Activated naive CD8-positive, alpha-beta T cell treated with anti-CD3 and anti-CD28 coated beads, Interleukin-2, amount 50 U/mL, for 24 hours (primary cell): Measurements from ENCODE around the gene REEP1.

Experiments used
- ATAC-seq: fragments of 150-1000 bp; cut with Tn5 transposase; one replicate; pipeline ENCODE4 v1.10.0; 2021
- DNase-seq: peaks from one replicate; pipeline ENCODE4 v3.0.0; 2021
- H3K27ac Mint-ChIP-seq: one replicate; pipeline ENCODE4 v1.8.0; 2021; ENCODE audit warnings: mild to moderate bottlenecking, mixed read lengths
- H3K27me3 Mint-ChIP-seq: one replicate; pipeline ENCODE4 v1.8.0; 2021; ENCODE audit warnings: mixed read lengths
- H3K36me3 Mint-ChIP-seq: one replicate; pipeline ENCODE4 v1.8.0; 2021; ENCODE audit warnings: low read depth, mixed read lengths
- H3K4me1 Mint-ChIP-seq: one replicate; pipeline ENCODE4 v1.8.0; 2021; ENCODE audit warnings: mixed read lengths
- H3K4me3 Mint-ChIP-seq: one replicate; pipeline ENCODE4 v1.8.0; 2021; ENCODE audit warnings: mild to moderate bottlenecking, moderate library complexity, mixed read lengths
- H3K9me3 Mint-ChIP-seq: one replicate; pipeline ENCODE4 v1.8.0; 2021; ENCODE audit warnings: mixed read lengths

Gene REEP1

GRCh38 chr2:86290596-86291327 lies 46.7 kb downstream of the REEP1 start:
- ATAC-seq (no peak), DNase-seq (no peak)
- Mint-ChIP-seq H3K27ac (no peak overlapping the region), H3K4me3 (no peak overlapping the region), H3K36me3 (no peaks in the 10 kb centered on the region), H3K9me3 (no peaks in the 10 kb centered on the region), H3K27me3 (peaks cover 23% of the 10 kb centered on the region), H3K4me1 (no peaks in the 10 kb centered on the region)

- Mint-ChIP-seq H3K27me3 (peaks cover 11% of the 10 kb centered on the region), H3K27ac (no peak overlapping the region), H3K4me1 (no peaks in the 10 kb centered on the region), H3K36me3 (no peaks in the 10 kb centered on the region), H3K9me3 (no peaks in the 10 kb centered on the region), H3K4me3 (no peak overlapping the region)
- no peak for ATAC-seq
- no peak for DNase-seq
Measured at GRCh38 chr2:86286516-86286915, 50.9 kb downstream of the REEP1 start.

DNA sequence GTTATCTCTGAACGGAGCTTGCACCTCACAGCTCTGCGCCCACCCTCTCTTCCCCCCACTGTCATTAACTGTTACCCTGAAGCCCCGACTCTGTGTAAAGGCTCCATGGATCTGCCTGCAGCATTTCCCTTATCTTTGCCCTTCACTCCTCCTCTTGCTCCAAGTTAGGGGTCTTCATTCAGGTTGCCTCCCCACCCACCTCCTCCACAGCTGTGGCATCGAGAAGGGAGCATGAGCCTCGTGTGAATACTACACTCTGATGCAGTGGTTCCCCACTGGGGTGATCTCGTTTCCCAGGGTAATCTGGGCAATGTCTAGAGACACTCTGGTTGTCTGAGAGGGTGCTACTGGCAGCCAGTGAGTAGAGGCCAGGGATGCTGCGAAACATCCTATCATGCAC lies 51.4 kb downstream of the REEP1 start:
- Mint-ChIP-seq H3K27ac (no peak overlapping the region), H3K36me3 (no peaks in the 10 kb centered on the region), H3K27me3 (peaks cover 11% of the 10 kb centered on the region), H3K4me3 (no peak overlapping the region), H3K9me3 (no peaks in the 10 kb centered on the region), H3K4me1 (no peaks in the 10 kb centered on the region)
- DNase-seq = no peak
- ATAC-seq = no peak

DNA sequence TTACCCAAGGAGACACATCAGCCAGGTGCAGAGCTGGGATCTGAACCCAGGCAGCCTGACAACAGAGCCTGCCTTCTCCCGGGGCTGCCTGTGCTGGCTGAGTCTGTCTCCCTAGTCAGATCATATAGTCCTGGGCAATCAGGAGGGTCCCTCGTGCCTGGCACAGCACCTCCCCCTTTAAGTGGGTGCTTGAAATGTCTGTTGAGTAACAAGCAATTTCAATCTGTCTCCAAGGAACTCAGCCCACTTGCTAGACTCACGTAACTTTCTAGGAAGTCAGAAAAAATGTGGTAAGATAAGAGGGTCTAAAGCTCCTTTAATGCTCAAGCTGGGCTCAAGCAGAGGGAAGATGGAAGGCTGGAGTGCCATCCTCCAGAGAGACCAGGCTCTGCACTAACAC lies 51.9 kb downstream of the REEP1 start:
- ATAC-seq = no peak
- Mint-ChIP-seq H3K4me3 (no peak overlapping the region), H3K27me3 (peaks cover 11% of the 10 kb centered on the region), H3K4me1 (no peaks in the 10 kb centered on the region), H3K27ac (no peak overlapping the region), H3K9me3 (no peaks in the 10 kb centered on the region), H3K36me3 (no peaks in the 10 kb centered on the region)
- no peak for DNase-seq

DNA sequence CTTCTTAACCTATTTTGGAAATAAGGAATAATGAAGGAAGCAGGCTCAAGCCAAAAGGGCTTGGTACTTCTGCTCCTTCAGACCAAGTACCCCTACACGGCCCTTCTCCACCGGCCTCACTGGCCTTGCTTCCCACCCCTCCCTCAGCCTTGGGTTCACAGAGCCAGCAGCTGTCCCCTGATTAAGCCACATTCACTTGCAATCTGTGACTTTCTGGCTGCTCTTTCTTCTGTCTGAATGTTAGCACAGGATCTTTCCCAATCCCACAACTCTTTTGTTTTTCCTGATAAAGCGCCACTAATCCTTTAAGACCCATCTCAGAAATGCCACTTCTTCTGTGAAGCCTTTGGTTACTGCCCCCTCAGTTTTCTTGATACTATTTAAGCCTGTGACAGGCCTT lies 52.4 kb downstream of the REEP1 start:
- no peaks in the 10 kb centered on the region for H3K4me1 Mint-ChIP-seq
- peaks cover 12% of the 10 kb centered on the region for H3K27me3 Mint-ChIP-seq
- H3K9me3 Mint-ChIP-seq = no peaks in the 10 kb centered on the region
- no peak overlapping the region for H3K27ac Mint-ChIP-seq
- ATAC-seq (no peak), DNase-seq (no peak)
- H3K36me3 Mint-ChIP-seq = no peaks in the 10 kb centered on the region
- no peak overlapping the region for H3K4me3 Mint-ChIP-seq

DNA sequence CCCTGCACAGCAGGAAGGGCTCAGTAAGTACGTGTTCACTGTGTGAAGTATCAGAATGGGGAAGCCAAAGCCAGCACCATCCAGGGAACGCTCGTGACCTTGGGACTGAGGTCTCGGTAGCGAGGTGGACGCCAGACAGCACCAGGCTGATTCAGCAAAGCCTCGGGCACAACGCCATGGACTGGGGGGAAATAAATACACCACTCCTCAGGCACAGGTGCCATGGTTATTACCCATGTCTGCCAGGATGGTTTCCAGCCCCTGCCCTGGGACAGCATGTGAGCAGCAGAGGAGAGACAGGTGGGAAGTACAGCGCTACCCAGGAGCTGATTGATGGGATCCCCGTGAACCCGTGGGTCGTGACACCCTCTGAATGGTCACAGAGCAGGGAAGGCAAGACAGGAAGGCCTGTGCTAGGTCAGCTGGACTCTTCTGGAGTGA lies 53.0 kb downstream of the REEP1 start:
- Mint-ChIP-seq H3K27me3 (peaks cover 13% of the 10 kb centered on the region), H3K27ac (no peak overlapping the region), H3K9me3 (no peaks in the 10 kb centered on the region), H3K4me1 (no peaks in the 10 kb centered on the region), H3K4me3 (no peak overlapping the region), H3K36me3 (no peaks in the 10 kb centered on the region)
- no peak for DNase-seq
- no peak for ATAC-seq

DNA sequence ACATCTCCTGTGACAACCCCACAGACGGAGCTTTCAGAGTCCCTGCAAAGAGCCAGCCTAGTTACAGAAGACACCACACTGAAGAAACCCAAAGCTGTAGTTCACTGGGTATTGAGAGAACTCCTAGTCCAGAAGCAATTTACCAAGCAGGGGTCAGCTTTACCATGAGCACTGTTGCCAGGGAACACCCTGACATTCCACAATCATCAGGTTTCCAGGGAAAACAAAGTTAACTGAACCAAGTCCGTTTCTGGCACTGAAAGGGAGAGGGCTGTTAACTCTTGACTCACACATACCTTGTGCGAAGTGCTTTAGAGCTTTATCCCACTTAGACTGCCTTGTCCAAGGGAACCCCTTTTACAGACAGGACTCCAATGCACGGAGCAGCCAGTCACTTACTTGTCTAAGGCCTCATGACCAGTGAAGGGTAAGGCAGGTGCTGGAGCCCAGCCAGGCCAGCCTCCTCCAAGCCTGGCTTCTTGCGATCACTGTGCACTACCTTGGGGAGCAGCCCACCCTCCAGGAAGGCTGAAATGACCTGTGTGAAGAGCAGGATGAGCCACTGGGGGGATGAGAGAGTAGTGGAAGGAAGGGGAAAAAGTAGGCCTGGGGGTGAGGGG lies 53.9 kb downstream of the REEP1 start:
- ATAC-seq (no peak), DNase-seq (no peak)
- H3K9me3 Mint-ChIP-seq = no peaks in the 10 kb centered on the region
- no peaks in the 10 kb centered on the region for H3K4me1 Mint-ChIP-seq
- peaks cover 13% of the 10 kb centered on the region for H3K27me3 Mint-ChIP-seq
- no peak overlapping the region for H3K4me3 Mint-ChIP-seq
- H3K36me3 Mint-ChIP-seq = no peaks in the 10 kb centered on the region
- H3K27ac Mint-ChIP-seq = no peak overlapping the region

GRCh38 chr2:86281066-86281700 lies 56.2 kb downstream of the REEP1 start:
- Mint-ChIP-seq H3K4me3 (no peak overlapping the region), H3K4me1 (no peaks in the 10 kb centered on the region), H3K36me3 (no peaks in the 10 kb centered on the region), H3K27me3 (peaks cover 8% of the 10 kb centered on the region), H3K27ac (no peak overlapping the region), H3K9me3 (no peaks in the 10 kb centered on the region)
- ATAC-seq = no peak
- no peak for DNase-seq

DNA sequence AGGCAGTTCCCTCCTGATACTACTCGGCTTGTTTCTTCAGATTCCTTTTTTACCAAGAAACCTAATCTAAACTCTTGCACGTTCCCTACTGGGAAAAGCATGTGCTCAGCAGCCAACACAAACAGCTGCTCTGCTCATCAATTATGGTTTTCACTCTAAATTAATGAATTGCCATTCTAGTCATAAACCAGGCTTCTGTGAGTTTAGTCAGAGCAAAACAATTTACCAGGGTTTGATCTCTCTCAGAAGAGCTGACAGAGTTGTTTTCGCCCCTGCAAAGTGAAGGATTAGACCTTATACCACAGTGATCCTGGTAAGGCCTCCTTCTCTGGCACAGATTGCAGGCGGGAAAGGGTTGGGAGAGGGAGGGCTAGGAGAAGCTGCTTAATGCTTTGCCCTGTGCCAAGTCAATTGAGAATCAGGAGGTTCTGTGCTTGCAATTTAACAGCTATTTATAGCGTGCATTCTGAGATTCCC lies 57.2 kb downstream of the REEP1 start:
- no peak for ATAC-seq
- H3K27me3 Mint-ChIP-seq = peaks cover 6% of the 10 kb centered on the region
- peaks cover 5% of the 10 kb centered on the region for H3K4me1 Mint-ChIP-seq
- no peaks in the 10 kb centered on the region for H3K9me3 Mint-ChIP-seq
- DNase-seq = no peak
- no peak overlapping the region for H3K4me3 Mint-ChIP-seq
- H3K36me3 Mint-ChIP-seq = no peaks in the 10 kb centered on the region
- no peak overlapping the region for H3K27ac Mint-ChIP-seq

DNA sequence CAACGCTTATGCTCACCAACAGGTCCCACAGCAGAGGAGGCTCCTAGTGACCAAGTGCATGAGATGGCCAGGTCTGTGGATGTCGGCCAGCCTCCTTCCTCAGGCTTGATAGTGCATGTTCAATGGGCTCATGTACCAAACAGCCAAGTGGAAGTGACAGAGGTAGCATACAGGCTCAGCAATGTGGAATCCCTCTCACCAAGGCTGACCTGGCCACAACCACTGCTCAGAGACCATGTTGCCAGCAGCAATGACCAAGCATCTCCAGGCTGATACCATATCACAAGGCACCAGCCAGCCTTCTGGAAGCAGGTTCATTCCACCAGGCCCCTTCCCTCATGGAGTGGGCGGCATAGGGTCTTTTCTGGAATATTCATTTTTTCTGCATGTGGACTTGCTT lies 61.5 kb downstream of the REEP1 start:
- Mint-ChIP-seq H3K4me1 (peaks cover 29% of the 10 kb centered on the region), H3K36me3 (peaks cover 12% of the 10 kb centered on the region), H3K27ac (no peak overlapping the region), H3K4me3 (no peak overlapping the region), H3K9me3 (peaks cover 24% of the 10 kb centered on the region), H3K27me3 (peaks cover 5% of the 10 kb centered on the region)
- ATAC-seq = no peak
- DNase-seq = no peak

GRCh38 chr2:86275384-86275799 lies 62.0 kb downstream of the REEP1 start:
- Mint-ChIP-seq H3K4me3 (no peak overlapping the region), H3K27me3 (peaks cover 5% of the 10 kb centered on the region), H3K36me3 (peaks cover 15% of the 10 kb centered on the region), H3K27ac (peak overlapping the region; percentile 70), H3K9me3 (peaks cover 30% of the 10 kb centered on the region), H3K4me1 (peaks cover 29% of the 10 kb centered on the region)
- ATAC-seq (no peak), DNase-seq (no peak)

GRCh38 chr2:86274918-86275275 lies 62.5 kb downstream of the REEP1 start:
- Mint-ChIP-seq H3K9me3 (peaks cover 31% of the 10 kb centered on the region), H3K4me3 (no peak overlapping the region), H3K27me3 (peaks cover 4% of the 10 kb centered on the region), H3K36me3 (peaks cover 15% of the 10 kb centered on the region), H3K4me1 (peaks cover 29% of the 10 kb centered on the region), H3K27ac (peak overlapping the region; percentile 70)
- ATAC-seq (peak; percentile 43), DNase-seq (no peak)

DNA sequence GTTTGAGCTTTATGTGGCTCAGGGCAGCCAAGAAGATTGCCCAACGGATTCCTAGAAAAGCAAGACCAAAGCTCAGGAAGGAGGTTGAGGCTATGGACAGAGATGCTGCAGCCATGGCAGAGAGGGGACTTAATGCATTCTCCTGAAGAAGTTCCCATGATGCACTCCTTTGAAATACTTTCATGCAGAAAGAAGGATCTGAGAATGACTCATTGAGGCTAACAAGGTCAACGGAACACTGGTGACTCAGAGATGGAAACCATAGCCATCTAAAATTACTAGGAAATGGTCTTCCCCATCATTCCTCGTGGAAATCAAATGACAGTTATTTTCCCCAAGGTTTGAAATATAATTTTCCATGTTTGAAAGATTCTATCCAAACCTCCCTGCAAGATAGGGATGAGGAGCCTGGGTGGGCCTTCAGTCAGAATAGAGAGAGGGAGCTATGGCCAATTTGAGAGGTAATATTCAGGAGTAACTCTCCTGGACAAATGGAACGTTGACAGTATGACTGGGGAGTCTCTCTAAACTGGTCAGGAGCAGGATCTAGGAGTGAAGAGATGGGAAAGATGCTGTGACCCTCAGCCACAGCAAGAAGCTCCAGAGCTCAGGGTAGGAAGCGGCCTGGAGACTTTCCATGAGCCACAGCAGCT lies 63.0 kb downstream of the REEP1 start:
- peaks cover 15% of the 10 kb centered on the region for H3K36me3 Mint-ChIP-seq
- H3K27me3 Mint-ChIP-seq = peaks cover 2% of the 10 kb centered on the region
- ATAC-seq (peak; percentile 74), DNase-seq (no peak)
- H3K27ac Mint-ChIP-seq = peak overlapping the region; percentile 29
- H3K4me1 Mint-ChIP-seq = peaks cover 29% of the 10 kb centered on the region
- H3K4me3 Mint-ChIP-seq = no peak overlapping the region
- H3K9me3 Mint-ChIP-seq = peaks cover 36% of the 10 kb centered on the region

DNA sequence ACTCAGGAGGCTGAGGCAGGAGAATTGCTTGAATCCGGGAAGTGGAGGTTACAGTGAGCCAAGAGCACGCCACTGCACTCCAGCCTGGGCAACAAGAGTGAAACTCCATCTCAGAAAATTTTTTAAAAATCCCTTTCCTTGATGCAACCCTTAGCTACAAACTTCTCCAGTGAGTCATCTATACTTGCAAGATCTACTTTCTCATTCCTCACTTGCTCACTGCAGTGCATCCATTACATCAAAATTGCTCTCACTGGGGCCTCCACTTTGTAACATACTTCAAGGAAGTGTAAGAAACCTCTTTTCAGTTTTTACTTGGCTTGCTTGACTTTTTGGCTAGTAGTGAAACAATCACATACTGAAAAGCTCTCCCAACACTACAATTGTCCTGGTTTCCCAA lies 65.3 kb downstream of the REEP1 start:
- Mint-ChIP-seq H3K4me1 (peaks cover 29% of the 10 kb centered on the region), H3K36me3 (peaks cover 17% of the 10 kb centered on the region), H3K27ac (no peak overlapping the region), H3K27me3 (peaks cover 19% of the 10 kb centered on the region), H3K9me3 (peaks cover 50% of the 10 kb centered on the region), H3K4me3 (no peak overlapping the region)
- DNase-seq = no peak
- no peak for ATAC-seq

DNA sequence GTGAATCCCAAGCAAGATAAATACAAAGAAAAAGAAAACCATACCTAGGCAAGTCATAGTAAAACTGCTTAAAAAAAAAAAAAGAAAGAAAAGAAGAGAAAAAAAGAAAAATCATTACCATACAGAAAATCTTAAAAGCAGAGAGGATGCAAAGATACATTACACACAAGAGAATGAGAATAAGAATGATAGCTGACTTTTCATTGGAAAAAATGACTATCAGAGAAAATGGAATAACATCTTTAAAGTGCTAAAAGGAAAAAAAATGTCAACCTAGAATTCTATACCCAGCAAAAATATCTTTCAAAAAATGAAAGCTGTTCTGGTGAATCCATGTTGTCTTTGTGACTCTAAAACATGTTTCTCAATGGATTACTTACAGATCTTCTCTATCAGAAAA lies 66.2 kb downstream of the REEP1 start:
- Mint-ChIP-seq H3K36me3 (peaks cover 18% of the 10 kb centered on the region), H3K27me3 (peaks cover 20% of the 10 kb centered on the region), H3K9me3 (peaks cover 50% of the 10 kb centered on the region), H3K27ac (no peak overlapping the region), H3K4me1 (peaks cover 29% of the 10 kb centered on the region), H3K4me3 (no peak overlapping the region)
- no peak for DNase-seq
- no peak for ATAC-seq
